Karpas-422 (cell line): ENCODE results near the gene COA4. TPM values are rescaled to one million over a fixed set of nuclear protein-coding genes. Genes with fewer than 3 reads are reported as not detected.
"Not testable (repeated sequence)": the region's sequence is repeated elsewhere in the genome, so short reads cannot be mapped to it uniquely, and the experiment has no call there.

ENCODE experiments used
- DNase-seq: peaks from one replicate; pipeline ENCODE4 v3.0.0-alpha.2; 2015
- H2AFZ ChIP-seq: fragments of 200-600 bp; sonication (generic); 2 replicates; pipeline ENCODE4 v1.6.1; 2014; ENCODE audit warnings: antibody characterized with exemption, low read length, mixed read lengths
- H3K27ac ChIP-seq: fragments of 200-600 bp; sonication (generic); 2 replicates; pipeline ENCODE4 v1.5.1; 2014; ENCODE audit warnings: mild to moderate bottlenecking, low read length, moderate library complexity
- H3K27me3 ChIP-seq: fragments of 200-600 bp; sonication (generic); 2 replicates; pipeline ENCODE4 v1.6.1; 2014; ENCODE audit warnings: low read length, mixed read lengths
- H3K36me3 ChIP-seq: fragments of 200-600 bp; sonication (generic); 2 replicates; pipeline ENCODE4 v1.6.1; 2014; ENCODE audit warnings: low read length, mixed read lengths; ENCODE audit not compliant: insufficient read depth
- H3K4me1 ChIP-seq: fragments of 200-600 bp; sonication (generic); 2 replicates; pipeline ENCODE4 v1.6.1; 2014; ENCODE audit warnings: mild to moderate bottlenecking, low read length, mixed read lengths
- H3K4me2 ChIP-seq: fragments of 200-600 bp; sonication (generic); 2 replicates; pipeline ENCODE4 v1.6.1; 2014; ENCODE audit warnings: low read length, low read depth, mild to moderate bottlenecking; ENCODE audit not compliant: poor library complexity, severe bottlenecking
- H3K4me3 ChIP-seq: fragments of 200-600 bp; sonication (generic); 2 replicates; pipeline ENCODE4 v1.5.1; 2014; ENCODE audit warnings: mild to moderate bottlenecking, antibody characterized with exemption, low read length, mixed read lengths
- H3K79me2 ChIP-seq: fragments of 200-600 bp; sonication (generic); 2 replicates; pipeline ENCODE4 v1.6.1; 2014; ENCODE audit warnings: mild to moderate bottlenecking, low read length, mixed read lengths
- H3K9ac ChIP-seq: fragments of 200-600 bp; sonication (generic); 2 replicates; pipeline ENCODE4 v1.6.0; 2014; ENCODE audit warnings: low read length
- H3K9me2 ChIP-seq: fragments of 200-600 bp; sonication (generic), shearing (Covaris generic); replicated peaks from 2 replicates; pipeline ENCODE4 v1.6.0; 2014; ENCODE audit warnings: mild to moderate bottlenecking, low read length, moderate library complexity; ENCODE audit not compliant: insufficient read depth
- H3K9me3 ChIP-seq: fragments of 300-700, 200-600 bp; sonication (generic); 2 replicates; pipeline ENCODE4 v1.6.1; 2014; ENCODE audit warnings: low read length, mixed read lengths
- H4K20me1 ChIP-seq: fragments of 200-600 bp; sonication (generic); 2 replicates; pipeline ENCODE4 v1.6.1; 2014; ENCODE audit warnings: mild to moderate bottlenecking, antibody characterized with exemption, low read length, low read depth; ENCODE audit not compliant: insufficient read depth
- total RNA-seq: library from RNA; depleted of rRNA; stranded (reverse); fragments of >200 nt; shearing (Covaris generic); gene quantifications from 2 replicates; pipeline ENCODE4 v1.2.3, GENCODE V29; 2014; ENCODE audit warnings: low replicate concordance

Gene COA4
- total RNA-seq, 1 experiment from 2014 or later = 134 TPM

DNA sequence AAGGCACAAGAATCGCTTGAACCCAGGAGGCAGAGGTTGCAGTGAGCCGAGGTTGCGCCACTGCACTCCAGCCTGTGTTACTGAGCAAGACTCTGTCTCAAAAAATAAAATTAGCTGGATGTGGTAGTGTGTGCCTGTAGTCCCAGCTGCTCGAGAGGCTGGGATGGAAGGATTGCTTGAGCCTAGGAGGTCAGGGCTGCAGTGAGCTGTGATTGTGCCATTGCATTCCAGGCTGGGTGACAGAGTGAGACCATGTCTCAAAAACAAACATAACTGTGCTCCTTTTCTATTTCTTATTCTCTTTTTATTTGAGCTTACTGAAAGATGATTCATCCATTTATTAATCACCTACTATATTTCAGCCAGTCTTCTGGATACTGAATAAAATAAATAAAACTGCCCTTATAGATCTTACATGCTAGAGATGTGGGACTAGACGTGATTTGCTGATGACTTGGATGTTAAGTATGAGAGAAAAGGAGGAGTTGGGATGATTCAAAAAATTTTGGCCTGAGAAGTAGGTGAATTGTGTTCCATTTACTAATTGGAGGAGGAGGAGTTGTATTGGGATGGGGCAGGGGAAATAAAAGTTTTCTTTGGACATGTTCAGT lies 18.2 kb upstream of the COA4 start:
- Histone ChIP-seq H3K4me1 (no peaks in the 10 kb centered on the region), H2AFZ (no peak overlapping the region), H3K27ac (no peak overlapping the region), H3K27me3 (no peaks in the 10 kb centered on the region), H3K9ac (no peak overlapping the region), H3K36me3 (peaks cover 30% of the 10 kb centered on the region), H3K4me3 (no peak overlapping the region), H3K4me2 (no peak overlapping the region), H3K9me3 (no peaks in the 10 kb centered on the region), H3K9me2 (no peaks in the 10 kb centered on the region), H3K79me2 (peaks cover 8% of the 10 kb centered on the region; the same call in 1 of the 2 replicates), H4K20me1 (no peaks in the 10 kb centered on the region)
- no peak for DNase-seq

DNA sequence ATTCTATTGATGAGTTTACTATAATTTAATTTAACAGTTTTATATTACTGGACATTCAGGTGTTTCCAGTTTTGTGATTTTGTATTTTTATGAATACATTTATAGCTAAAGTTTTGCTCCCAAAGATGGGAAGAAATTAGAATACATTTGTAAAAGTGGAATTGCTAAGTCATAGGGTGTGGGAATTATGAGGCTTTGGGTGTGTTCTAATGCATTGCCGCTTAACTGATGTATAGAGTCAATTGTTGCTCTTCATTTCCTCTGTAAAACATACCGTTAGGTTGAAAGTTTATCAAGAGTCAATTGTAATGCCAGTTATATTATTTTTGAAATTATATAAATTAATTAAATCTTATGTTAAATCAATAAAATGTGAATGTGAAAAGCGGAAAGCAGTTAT lies 16.4 kb upstream of the COA4 start:
- Histone ChIP-seq H4K20me1 (no peaks in the 10 kb centered on the region), H3K9me3 (no peaks in the 10 kb centered on the region), H3K9ac (no peak overlapping the region), H2AFZ (no peak overlapping the region), H3K4me3 (no peak overlapping the region), H3K27me3 (no peaks in the 10 kb centered on the region), H3K79me2 (peaks cover 8% of the 10 kb centered on the region), H3K27ac (no peak overlapping the region), H3K4me2 (no peak overlapping the region), H3K9me2 (no peaks in the 10 kb centered on the region), H3K36me3 (peaks cover 30% of the 10 kb centered on the region), H3K4me1 (no peaks in the 10 kb centered on the region)
- DNase-seq = no peak

DNA sequence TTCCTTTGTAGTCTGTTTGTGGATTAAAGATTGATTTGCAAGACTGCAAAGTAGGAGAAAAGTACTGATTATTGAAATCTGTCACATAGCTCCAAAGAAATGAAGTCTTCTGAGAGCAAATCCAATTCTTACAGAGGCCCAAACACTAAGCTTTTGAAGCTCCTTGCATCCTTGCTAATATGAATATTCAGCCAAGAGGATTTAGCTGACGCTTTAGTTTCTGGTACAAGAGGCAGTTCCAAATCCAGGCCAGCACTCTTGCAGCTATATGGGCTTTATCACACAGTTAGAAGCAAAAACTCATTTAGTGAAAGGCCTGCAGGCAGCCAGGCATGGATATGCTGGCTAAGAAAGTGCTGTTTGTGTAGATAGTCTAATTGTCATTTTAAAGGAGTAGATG lies 12.9 kb upstream of the COA4 start:
- H2AFZ ChIP-seq = no peak overlapping the region
- H3K27me3 ChIP-seq = no peaks in the 10 kb centered on the region
- DNase-seq = no peak
- no peaks in the 10 kb centered on the region for H3K9me2 ChIP-seq
- peaks cover 35% of the 10 kb centered on the region for H3K36me3 ChIP-seq
- no peak overlapping the region for H3K4me2 ChIP-seq
- H3K9me3 ChIP-seq = no peaks in the 10 kb centered on the region
- H3K9ac ChIP-seq = no peak overlapping the region
- no peak overlapping the region for H3K4me3 ChIP-seq
- H3K79me2 ChIP-seq = peaks cover 11% of the 10 kb centered on the region
- no peak overlapping the region for H3K27ac ChIP-seq
- no peaks in the 10 kb centered on the region for H3K4me1 ChIP-seq
- no peaks in the 10 kb centered on the region for H4K20me1 ChIP-seq

DNA sequence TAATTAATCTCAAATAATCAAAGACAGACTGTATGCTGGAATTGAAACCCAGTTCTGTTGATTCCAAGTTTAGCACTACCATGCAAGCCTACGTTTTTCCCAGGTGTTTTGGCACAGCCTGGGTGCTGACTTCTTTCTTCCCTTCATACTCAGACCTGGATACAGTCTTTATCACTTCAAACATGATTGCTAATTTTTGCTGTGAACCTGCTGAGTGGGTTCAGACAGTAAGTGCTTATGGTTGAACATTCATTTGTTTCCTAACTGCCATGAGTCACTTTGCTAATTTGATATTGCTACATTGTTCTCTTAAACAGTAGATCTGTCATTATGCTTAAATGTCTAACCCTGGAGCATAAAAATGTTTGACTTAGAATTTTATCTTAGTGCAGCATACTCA lies 12.4 kb upstream of the COA4 start:
- peaks cover 35% of the 10 kb centered on the region for H3K36me3 ChIP-seq
- H3K9ac ChIP-seq = no peak overlapping the region
- no peak overlapping the region for H2AFZ ChIP-seq
- no peak overlapping the region for H3K4me3 ChIP-seq
- no peak overlapping the region for H3K4me2 ChIP-seq
- H3K27ac ChIP-seq = no peak overlapping the region
- peaks cover 11% of the 10 kb centered on the region for H3K79me2 ChIP-seq
- H4K20me1 ChIP-seq = no peaks in the 10 kb centered on the region
- no peaks in the 10 kb centered on the region for H3K9me2 ChIP-seq
- H3K9me3 ChIP-seq = no peaks in the 10 kb centered on the region
- no peaks in the 10 kb centered on the region for H3K27me3 ChIP-seq
- no peak for DNase-seq
- no peaks in the 10 kb centered on the region for H3K4me1 ChIP-seq

DNA sequence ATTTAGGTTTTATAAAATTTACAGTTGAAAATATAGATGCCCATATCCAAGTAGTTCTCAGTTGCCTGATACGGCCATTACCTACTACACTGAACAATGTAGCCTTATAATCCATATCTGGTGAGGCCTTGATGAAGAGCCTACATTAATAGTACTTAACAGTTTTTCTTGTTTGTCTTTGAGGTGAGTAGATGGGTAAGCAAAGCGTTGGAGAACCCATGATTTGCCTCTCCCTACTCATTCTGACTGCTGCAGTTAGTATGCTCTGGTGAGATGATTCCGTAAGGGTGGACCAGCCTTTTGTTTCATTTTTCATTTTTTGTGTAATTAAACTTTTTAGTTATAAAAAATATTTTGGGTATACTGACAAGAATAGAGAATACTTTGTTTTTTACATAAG lies 11.6 kb upstream of the COA4 start:
- H3K9me2 ChIP-seq = no peaks in the 10 kb centered on the region
- no peak overlapping the region for H3K27ac ChIP-seq
- H3K9ac ChIP-seq = no peak overlapping the region
- no peaks in the 10 kb centered on the region for H3K9me3 ChIP-seq
- no peak overlapping the region for H3K4me2 ChIP-seq
- no peaks in the 10 kb centered on the region for H3K27me3 ChIP-seq
- no peak overlapping the region for H3K4me3 ChIP-seq
- no peaks in the 10 kb centered on the region for H4K20me1 ChIP-seq
- no peak overlapping the region for H2AFZ ChIP-seq
- H3K4me1 ChIP-seq = no peaks in the 10 kb centered on the region
- H3K36me3 ChIP-seq = peaks cover 36% of the 10 kb centered on the region
- DNase-seq = no peak
- peaks cover 11% of the 10 kb centered on the region for H3K79me2 ChIP-seq

DNA sequence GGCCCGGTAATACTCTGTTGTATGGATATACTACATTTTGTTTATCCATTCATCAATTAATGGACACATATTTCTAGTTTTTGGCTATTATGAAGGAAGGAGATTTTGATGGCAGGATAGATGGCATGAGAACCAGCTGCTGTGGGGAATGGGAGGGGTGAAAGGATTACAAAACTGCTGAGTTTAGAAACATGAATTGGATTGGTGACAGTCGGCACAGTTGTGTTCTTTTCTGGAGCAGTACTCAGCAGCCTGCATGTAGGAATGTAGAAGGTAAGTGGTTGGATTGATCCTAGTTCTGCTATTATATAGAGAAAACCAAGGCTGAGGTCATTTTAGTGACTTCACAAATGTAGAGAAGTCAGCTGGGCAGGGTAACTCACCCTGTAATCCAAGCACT lies 7.2 kb upstream of the COA4 start:
- H4K20me1 ChIP-seq = no peaks in the 10 kb centered on the region
- H3K27ac ChIP-seq = no peak overlapping the region
- H3K4me2 ChIP-seq = no peak overlapping the region
- no peak overlapping the region for H2AFZ ChIP-seq
- H3K27me3 ChIP-seq = no peaks in the 10 kb centered on the region
- DNase-seq = no peak
- H3K9ac ChIP-seq = no peak overlapping the region
- no peak overlapping the region for H3K4me3 ChIP-seq
- H3K4me1 ChIP-seq = no peaks in the 10 kb centered on the region
- no peaks in the 10 kb centered on the region for H3K9me3 ChIP-seq
- H3K79me2 ChIP-seq = peaks cover 12% of the 10 kb centered on the region
- H3K9me2 ChIP-seq = no peaks in the 10 kb centered on the region
- peaks cover 25% of the 10 kb centered on the region for H3K36me3 ChIP-seq

DNA sequence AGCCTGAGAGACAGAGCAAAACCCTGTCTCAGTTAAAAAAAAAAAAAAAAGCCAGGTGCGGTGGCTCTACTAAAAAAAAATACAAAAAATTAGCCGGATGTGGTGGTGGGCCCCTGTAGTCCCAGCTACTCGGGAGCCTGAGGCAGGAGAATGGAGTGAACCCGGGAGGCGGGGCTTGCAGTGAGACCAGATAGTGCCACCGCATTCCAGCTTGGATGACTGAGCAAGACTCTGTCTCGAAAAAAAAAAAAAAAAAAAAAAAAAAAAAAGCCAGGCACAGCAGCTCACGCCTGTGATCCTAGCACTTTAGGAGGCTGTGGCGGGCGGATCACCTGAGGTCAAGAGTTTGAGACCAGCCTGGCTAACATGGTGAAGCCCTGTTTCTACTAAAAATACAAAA lies 3.8 kb upstream of the COA4 start:
- not testable (repeated sequence) for H3K9ac ChIP-seq, H3K4me3 ChIP-seq, H3K27ac ChIP-seq, H3K9me3 ChIP-seq, H4K20me1 ChIP-seq, H3K4me2 ChIP-seq, H3K9me2 ChIP-seq, H3K27me3 ChIP-seq, H3K36me3 ChIP-seq, H2AFZ ChIP-seq, DNase-seq
- Histone ChIP-seq H3K79me2 (peaks cover 40% of the 10 kb centered on the region), H3K4me1 (peaks cover 19% of the 10 kb centered on the region)

DNA sequence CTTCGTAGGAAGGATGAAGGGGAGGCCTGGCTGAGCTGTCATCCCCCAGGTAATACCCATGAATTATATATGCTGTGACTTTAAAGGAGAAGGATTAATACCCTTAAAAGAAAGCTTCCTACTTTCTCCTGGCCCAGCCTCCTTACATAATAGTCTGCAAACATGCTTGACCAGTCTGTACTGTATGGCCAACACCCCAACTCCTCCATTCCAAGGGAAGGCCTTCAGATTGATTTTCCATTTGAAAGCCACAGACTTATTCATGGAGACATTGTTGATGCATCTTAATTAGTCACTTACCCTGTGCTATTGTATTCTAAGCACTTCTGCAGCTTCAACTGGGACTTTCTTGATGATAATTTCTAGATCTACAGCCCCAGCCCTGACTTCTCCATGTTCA lies 2.1 kb upstream of the COA4 start:
- H3K9ac ChIP-seq = no peak overlapping the region
- no peaks in the 10 kb centered on the region for H3K9me3 ChIP-seq
- H3K27me3 ChIP-seq = no peaks in the 10 kb centered on the region
- DNase-seq = no peak
- H3K4me2 ChIP-seq = no peak overlapping the region
- peaks cover 21% of the 10 kb centered on the region for H3K36me3 ChIP-seq
- no peaks in the 10 kb centered on the region for H3K9me2 ChIP-seq
- no peaks in the 10 kb centered on the region for H4K20me1 ChIP-seq
- no peak overlapping the region for H2AFZ ChIP-seq
- no peak overlapping the region for H3K27ac ChIP-seq
- peaks cover 27% of the 10 kb centered on the region for H3K4me1 ChIP-seq
- H3K79me2 ChIP-seq = peaks cover 57% of the 10 kb centered on the region
- no peak overlapping the region for H3K4me3 ChIP-seq

DNA sequence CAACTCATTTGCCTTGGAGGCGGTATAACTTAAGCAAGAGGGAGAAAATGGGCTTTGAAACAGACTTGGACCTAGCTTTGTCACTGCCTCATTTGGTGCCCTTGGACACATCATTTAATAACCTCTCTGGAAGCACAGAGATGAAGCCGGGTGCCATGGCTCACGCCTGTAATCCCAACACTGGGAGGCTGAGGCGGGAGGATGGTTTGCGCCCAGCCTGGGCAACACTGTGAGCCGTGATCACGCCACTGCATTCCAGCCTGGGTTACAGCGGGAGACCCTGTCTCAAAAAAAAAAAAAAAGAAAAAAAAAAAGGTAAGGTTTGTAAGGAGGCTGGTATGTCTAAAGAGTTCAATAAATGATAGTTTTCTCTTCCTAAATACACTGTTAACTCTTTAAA lies 806 bp downstream of the COA4 start:
- H3K4me1 ChIP-seq = peaks cover 27% of the 10 kb centered on the region
- no peaks in the 10 kb centered on the region for H3K27me3 ChIP-seq
- peak overlapping the region; percentile 86 for H3K9ac ChIP-seq
- no peaks in the 10 kb centered on the region for H3K9me3 ChIP-seq
- peak overlapping the region; percentile 97 for H3K4me3 ChIP-seq
- H3K36me3 ChIP-seq = peaks cover 33% of the 10 kb centered on the region
- H4K20me1 ChIP-seq = no peaks in the 10 kb centered on the region
- DNase-seq = peak; percentile 55
- no peaks in the 10 kb centered on the region for H3K9me2 ChIP-seq
- H3K79me2 ChIP-seq = peaks cover 64% of the 10 kb centered on the region
- peak overlapping the region; percentile 85 for H3K27ac ChIP-seq
- peak overlapping the region; percentile 90 for H3K4me2 ChIP-seq
- no peak overlapping the region for H2AFZ ChIP-seq
